Neural cell (in vitro differentiated cells): Measurements from ENCODE around the gene SPDEF. TPM values are rescaled to one million over a fixed set of nuclear protein-coding genes. Genes with fewer than 3 reads are reported as not detected.

Experiments used
- H2AFZ ChIP-seq: fragments of 200-600, 300-800 bp; sonication (generic), shearing (Covaris generic); 2 replicates; pipeline ENCODE4 v1.6.0; 2014; ENCODE audit warnings: low read depth, mild to moderate bottlenecking, antibody characterized with exemption, low read length, moderate library complexity
- H3F3A ChIP-seq: fragments of 200-600 bp; shearing (Covaris generic); 2 replicates; pipeline ENCODE4 v1.6.1; 2016; ENCODE audit warnings: mild to moderate bottlenecking, moderate library complexity, mixed read lengths, antibody characterized with exemption, low read length; ENCODE audit not compliant: insufficient read depth, poor library complexity, severe bottlenecking
- H3K27ac ChIP-seq: fragments of 200-600, 300-800 bp; sonication (generic), shearing (Covaris generic); 2 replicates; pipeline ENCODE4 v1.5.1; 2014; ENCODE audit warnings: mild to moderate bottlenecking, low read length, moderate library complexity
- H3K27me3 ChIP-seq: fragments of 300-800, 200-600 bp; sonication (generic), shearing (Covaris generic); 2 replicates; pipeline ENCODE4 v1.6.0; 2014; ENCODE audit warnings: mild to moderate bottlenecking, low read depth, low read length, moderate library complexity; ENCODE audit not compliant: insufficient read depth
- H3K36me3 ChIP-seq: fragments of 300-800, 200-600 bp; sonication (generic), shearing (Covaris generic); 2 replicates; pipeline ENCODE4 v1.5.1; 2014; ENCODE audit warnings: mild to moderate bottlenecking, antibody characterized with exemption, low read length, moderate library complexity; ENCODE audit not compliant: insufficient read depth
- H3K4me2 ChIP-seq: fragments of 300-800, 200-600 bp; sonication (generic), shearing (Covaris generic); 2 replicates; pipeline ENCODE4 v1.6.0; 2014; ENCODE audit warnings: mild to moderate bottlenecking, low read length
- H3K4me3 ChIP-seq: fragments of 300-800, 200-600 bp; sonication (generic), shearing (Covaris generic); 2 replicates; pipeline ENCODE4 v1.5.1; 2014; ENCODE audit warnings: mild to moderate bottlenecking, low read length, moderate library complexity
- H3K79me2 ChIP-seq: fragments of 200-600 bp; shearing (Covaris generic); replicated peaks from 2 replicates; pipeline ENCODE4 v1.6.0; 2014; ENCODE audit warnings: mild to moderate bottlenecking, low read length, moderate library complexity; ENCODE audit not compliant: insufficient read depth
- H3K9ac ChIP-seq: fragments of 300-800, 200-600 bp; sonication (generic), shearing (Covaris generic); 2 replicates; pipeline ENCODE4 v1.6.1; 2016; ENCODE audit warnings: mild to moderate bottlenecking, low read length, mixed read lengths
- H3K9me2 ChIP-seq: fragments of 200-600 bp; shearing (Covaris generic); 2 replicates; pipeline ENCODE4 v1.6.1; 2016; ENCODE audit warnings: mild to moderate bottlenecking, low read length, mixed read lengths; ENCODE audit not compliant: insufficient read depth
- H3K9me3 ChIP-seq: fragments of 200-600, 300-800 bp; sonication (generic), shearing (Covaris generic); 2 replicates; pipeline ENCODE4 v1.6.1; 2016; ENCODE audit warnings: mild to moderate bottlenecking, mixed run types, low read length, moderate library complexity, mixed read lengths
- H4K20me1 ChIP-seq: fragments of 200-600 bp; shearing (Covaris generic); 2 replicates; pipeline ENCODE4 v1.6.1; 2016; ENCODE audit warnings: mild to moderate bottlenecking, mixed run types; ENCODE audit not compliant: insufficient read depth
- CTCF ChIP-seq: fragments of 450-650 bp; IDR thresholded peaks from 2 replicates; pipeline ENCODE4 v1.5.1; 2014; ENCODE audit warnings: antibody characterized with exemption, mild to moderate bottlenecking, moderate library complexity; ENCODE audit not compliant: poor library complexity, severe bottlenecking
- MXI1 ChIP-seq: fragments of 450-650 bp; conservative IDR thresholded peaks from 2 replicates; pipeline ENCODE4 v1.6.1; 2014; ENCODE audit warnings: antibody characterized with exemption, mild to moderate bottlenecking; ENCODE audit not compliant: poor library complexity, severe bottlenecking
- POLR2AphosphoS5 ChIP-seq: IDR thresholded peaks from 2 replicates; pipeline ENCODE4 v1.6.1; 2012
- RAD21 ChIP-seq: fragments of 450-650 bp; conservative IDR thresholded peaks from 2 replicates; pipeline ENCODE4 v1.6.1; 2014; ENCODE audit warnings: antibody characterized with exemption, mild to moderate bottlenecking, moderate library complexity
- SMC3 ChIP-seq: fragments of 450-650 bp; conservative IDR thresholded peaks from 2 replicates; pipeline ENCODE4 v1.6.1; 2014; ENCODE audit warnings: antibody characterized with exemption, mild to moderate bottlenecking, moderate library complexity; ENCODE audit not compliant: poor library complexity
- polyA plus RNA-seq: library from polyadenylated mRNA; depleted of rRNA; stranded (reverse); fragments of >200 nt; gene quantifications from 2 replicates; pipeline ENCODE4 v1.2.3, GENCODE V29; 2014
- TF ChIP-seq, protein P1 (sequence below): IDR thresholded peaks from 2 replicates; pipeline ENCODE4 v1.6.1; 2012; ENCODE audit warnings: borderline replicate concordance

Gene SPDEF
- polyA plus RNA-seq, 1 donor from 2014 or later: 0.36 TPM

DNA sequence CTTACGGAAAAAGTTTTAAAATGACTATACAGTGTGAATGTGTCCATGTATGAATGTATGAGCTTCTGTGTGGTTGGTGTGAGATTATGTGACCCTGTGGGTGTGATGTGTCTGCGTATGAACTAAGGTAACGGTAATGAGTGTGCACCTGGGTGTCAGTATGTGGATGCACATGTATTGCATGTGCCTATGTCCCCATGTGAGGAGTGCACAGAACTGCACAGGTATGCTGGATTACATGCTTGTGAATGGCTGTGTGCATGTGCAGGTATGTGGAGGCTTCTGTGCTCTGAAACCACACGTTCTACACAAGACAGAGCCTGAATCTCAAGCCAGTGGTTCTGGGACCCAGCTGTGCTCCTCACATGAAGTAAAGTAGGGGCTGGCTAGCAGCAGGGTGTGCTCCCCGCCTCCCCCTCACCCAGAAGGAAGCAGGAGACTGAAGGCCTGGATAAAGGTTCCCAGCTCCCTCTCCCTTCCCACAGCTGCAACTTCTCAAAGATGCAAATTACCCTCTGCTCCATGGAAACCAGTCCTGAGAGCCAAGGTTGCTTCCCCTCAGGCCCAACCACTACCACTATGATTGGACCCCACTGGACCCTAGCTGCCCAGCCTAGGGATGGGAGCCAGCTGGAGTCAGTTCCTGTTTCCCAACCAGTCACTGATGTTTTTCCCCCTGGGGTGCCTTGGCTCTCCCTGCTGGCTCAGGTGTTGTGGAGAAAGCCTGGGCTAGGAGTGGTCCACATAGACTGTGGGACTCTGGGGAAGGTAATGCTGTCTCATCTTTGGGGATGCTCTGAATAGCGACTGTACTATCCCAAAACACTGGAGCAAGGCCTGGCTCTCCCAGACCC is 24.8 kb upstream of the SPDEF start:
- Histone ChIP-seq H3K9me3 (no peaks in the 10 kb centered on the region), H3K79me2 (no peaks in the 10 kb centered on the region), H3K9ac (no peak overlapping the region), H3K27me3 (no peaks in the 10 kb centered on the region), H3K4me3 (no peak overlapping the region), H3F3A (no peaks in the 10 kb centered on the region), H3K9me2 (no peaks in the 10 kb centered on the region), H3K27ac (no peak overlapping the region), H3K4me2 (no peak overlapping the region), H4K20me1 (no peaks in the 10 kb centered on the region), H3K36me3 (no peaks in the 10 kb centered on the region), H2AFZ (no peak overlapping the region)
- TF ChIP-seq RAD21 (no peak), POLR2AphosphoS5 (no peak), MXI1 (no peak)
- TF ChIP-seq, protein P1, sequence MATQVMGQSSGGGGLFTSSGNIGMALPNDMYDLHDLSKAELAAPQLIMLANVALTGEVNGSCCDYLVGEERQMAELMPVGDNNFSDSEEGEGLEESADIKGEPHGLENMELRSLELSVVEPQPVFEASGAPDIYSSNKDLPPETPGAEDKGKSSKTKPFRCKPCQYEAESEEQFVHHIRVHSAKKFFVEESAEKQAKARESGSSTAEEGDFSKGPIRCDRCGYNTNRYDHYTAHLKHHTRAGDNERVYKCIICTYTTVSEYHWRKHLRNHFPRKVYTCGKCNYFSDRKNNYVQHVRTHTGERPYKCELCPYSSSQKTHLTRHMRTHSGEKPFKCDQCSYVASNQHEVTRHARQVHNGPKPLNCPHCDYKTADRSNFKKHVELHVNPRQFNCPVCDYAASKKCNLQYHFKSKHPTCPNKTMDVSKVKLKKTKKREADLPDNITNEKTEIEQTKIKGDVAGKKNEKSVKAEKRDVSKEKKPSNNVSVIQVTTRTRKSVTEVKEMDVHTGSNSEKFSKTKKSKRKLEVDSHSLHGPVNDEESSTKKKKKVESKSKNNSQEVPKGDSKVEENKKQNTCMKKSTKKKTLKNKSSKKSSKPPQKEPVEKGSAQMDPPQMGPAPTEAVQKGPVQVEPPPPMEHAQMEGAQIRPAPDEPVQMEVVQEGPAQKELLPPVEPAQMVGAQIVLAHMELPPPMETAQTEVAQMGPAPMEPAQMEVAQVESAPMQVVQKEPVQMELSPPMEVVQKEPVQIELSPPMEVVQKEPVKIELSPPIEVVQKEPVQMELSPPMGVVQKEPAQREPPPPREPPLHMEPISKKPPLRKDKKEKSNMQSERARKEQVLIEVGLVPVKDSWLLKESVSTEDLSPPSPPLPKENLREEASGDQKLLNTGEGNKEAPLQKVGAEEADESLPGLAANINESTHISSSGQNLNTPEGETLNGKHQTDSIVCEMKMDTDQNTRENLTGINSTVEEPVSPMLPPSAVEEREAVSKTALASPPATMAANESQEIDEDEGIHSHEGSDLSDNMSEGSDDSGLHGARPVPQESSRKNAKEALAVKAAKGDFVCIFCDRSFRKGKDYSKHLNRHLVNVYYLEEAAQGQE: no peak

- H3K27me3 ChIP-seq: no peaks in the 10 kb centered on the region
- no peak overlapping the region for H3K9ac ChIP-seq
- no peak for TF ChIP-seq SMC3
- TF ChIP-seq MXI1: no peak
- TF ChIP-seq, protein P1: no peak
- TF ChIP-seq CTCF: no peak
- no peak for TF ChIP-seq POLR2AphosphoS5
- no peaks in the 10 kb centered on the region for H3K9me2 ChIP-seq
- no peaks in the 10 kb centered on the region for H4K20me1 ChIP-seq
- no peak overlapping the region for H3K27ac ChIP-seq
- no peak overlapping the region for H2AFZ ChIP-seq
- H3K4me2 ChIP-seq: no peak overlapping the region
- H3K9me3 ChIP-seq: no peaks in the 10 kb centered on the region
- no peaks in the 10 kb centered on the region for H3K79me2 ChIP-seq
- no peak overlapping the region for H3K4me3 ChIP-seq
- H3F3A ChIP-seq: no peaks in the 10 kb centered on the region
- no peaks in the 10 kb centered on the region for H3K36me3 ChIP-seq
Measured at GRCh38 chr6:34578445-34579262, 22.5 kb upstream of the SPDEF start.
